OCI-LY3 (cell line): ENCODE data around the gene ZNF408.

Experiments
- CTCF ChIP-seq: fragments of 200-600, 300-600 bp; sonication (generic); IDR thresholded peaks from 2 replicates; pipeline ENCODE4 v1.5.1; 2014; ENCODE audit warnings: antibody characterized with exemption, low read length, low read depth
- EZH2phosphoT487 ChIP-seq: fragments of 200-600 bp; shearing (Covaris generic); IDR thresholded peaks from 2 replicates; pipeline ENCODE4 v1.6.1; 2018; ENCODE audit warnings: antibody characterized with exemption, mixed run types, low read depth

- TF ChIP-seq CTCF: no peak
- no peak for TF ChIP-seq EZH2phosphoT487
Observed at GRCh38 chr11:46663277-46663940, 37.4 kb upstream of the ZNF408 start.
